Stimulated activated CD4-positive, alpha-beta T cell treated with anti-CD3 and anti-CD28 coated beads, Interleukin-15, amount 100 ng/mL, for 24 hours (primary cell): ENCODE data around the gene ARHGAP18.
"Not testable (repeated sequence)": the region's sequence is repeated elsewhere in the genome, so short reads cannot be mapped to it uniquely, and the experiment has no call there.

ENCODE experiments used
- DNase-seq: peaks from one replicate; pipeline ENCODE4 v3.0.0-alpha.2; 2020

The ARHGAP18 gene

GRCh38 chr6:129574605-129575004 is 135.4 kb downstream of the ARHGAP18 start:
- DNase-seq: not testable (repeated sequence)

GRCh38 chr6:129570929-129571328 is 139.0 kb downstream of the ARHGAP18 start:
- DNase-seq: not testable (repeated sequence)

GRCh38 chr6:129568015-129568414 is 142.0 kb downstream of the ARHGAP18 start:
- DNase-seq: no peak

- peak; percentile 66 for DNase-seq
These were observed 142.6 kb downstream of the ARHGAP18 start for GRCh38 chr6:129567374-129567773.

GRCh38 chr6:129565811-129566210 is 144.2 kb downstream of the ARHGAP18 start:
- DNase-seq: no peak

GRCh38 chr6:129565366-129565765 is 144.6 kb downstream of the ARHGAP18 start:
- DNase-seq: no peak

- no peak for DNase-seq
These were observed 151.7 kb downstream of the ARHGAP18 start for GRCh38 chr6:129558248-129558647.

GRCh38 chr6:129555206-129555832 is 154.7 kb downstream of the ARHGAP18 start:
- DNase-seq: no peak

- DNase-seq: no peak
These were observed 157.6 kb downstream of the ARHGAP18 start for GRCh38 chr6:129552413-129552812.

- no peak for DNase-seq
These were observed 158.5 kb downstream of the ARHGAP18 start for GRCh38 chr6:129551486-129551885.

GRCh38 chr6:129546702-129547101 is 163.3 kb downstream of the ARHGAP18 start:
- no peak for DNase-seq

GRCh38 chr6:129544892-129545612 is 164.9 kb downstream of the ARHGAP18 start:
- DNase-seq: no peak

GRCh38 chr6:129543981-129544380 is 166.0 kb downstream of the ARHGAP18 start:
- no peak for DNase-seq

- DNase-seq: no peak
These were observed 167.3 kb downstream of the ARHGAP18 start for GRCh38 chr6:129542705-129543104.

- DNase-seq: no peak
These were observed 170.9 kb downstream of the ARHGAP18 start for GRCh38 chr6:129539032-129539431.

- DNase-seq: no peak
These were observed 173.7 kb downstream of the ARHGAP18 start for GRCh38 chr6:129536271-129536670.

- no peak for DNase-seq
These were observed 175.1 kb downstream of the ARHGAP18 start for GRCh38 chr6:129534926-129535325.
